Measurements from ENCODE around the gene CLEC5A.

Gene CLEC5A

DNA sequence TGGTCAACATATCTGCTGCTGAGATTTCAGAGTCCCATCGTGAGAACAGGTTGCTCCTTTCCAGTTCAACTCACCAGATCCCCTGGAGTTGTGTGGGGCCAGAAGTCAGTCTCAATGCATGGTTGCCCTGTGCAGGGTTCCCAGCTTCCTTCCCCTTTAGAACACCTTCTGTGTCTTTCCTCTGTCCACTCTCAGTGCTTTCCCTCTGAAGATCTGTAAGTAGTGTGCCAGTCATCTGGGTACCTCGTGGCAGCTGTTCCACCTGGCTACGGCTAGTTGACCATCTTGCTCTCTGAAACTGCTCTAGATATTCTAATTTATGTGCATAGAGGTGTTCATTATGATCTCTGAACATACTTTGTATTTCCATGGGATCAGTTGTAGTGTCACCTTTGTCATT, 69.4 kb downstream of the CLEC5A start:
- TF ChIP-seq, protein P1, sequence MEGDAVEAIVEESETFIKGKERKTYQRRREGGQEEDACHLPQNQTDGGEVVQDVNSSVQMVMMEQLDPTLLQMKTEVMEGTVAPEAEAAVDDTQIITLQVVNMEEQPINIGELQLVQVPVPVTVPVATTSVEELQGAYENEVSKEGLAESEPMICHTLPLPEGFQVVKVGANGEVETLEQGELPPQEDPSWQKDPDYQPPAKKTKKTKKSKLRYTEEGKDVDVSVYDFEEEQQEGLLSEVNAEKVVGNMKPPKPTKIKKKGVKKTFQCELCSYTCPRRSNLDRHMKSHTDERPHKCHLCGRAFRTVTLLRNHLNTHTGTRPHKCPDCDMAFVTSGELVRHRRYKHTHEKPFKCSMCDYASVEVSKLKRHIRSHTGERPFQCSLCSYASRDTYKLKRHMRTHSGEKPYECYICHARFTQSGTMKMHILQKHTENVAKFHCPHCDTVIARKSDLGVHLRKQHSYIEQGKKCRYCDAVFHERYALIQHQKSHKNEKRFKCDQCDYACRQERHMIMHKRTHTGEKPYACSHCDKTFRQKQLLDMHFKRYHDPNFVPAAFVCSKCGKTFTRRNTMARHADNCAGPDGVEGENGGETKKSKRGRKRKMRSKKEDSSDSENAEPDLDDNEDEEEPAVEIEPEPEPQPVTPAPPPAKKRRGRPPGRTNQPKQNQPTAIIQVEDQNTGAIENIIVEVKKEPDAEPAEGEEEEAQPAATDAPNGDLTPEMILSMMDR (IDR thresholded peaks at IDR 0.05; ENCODE audit: extremely low read depth, insufficient read depth, missing control alignments) = no peak
- in situ Hi-C loops (cut with MboI; ENCODE audit: low pct_unique_long_range_greater_than_20kb, low sequenced_read_pairs, unreplicated experiment) = no loop called here
- no peak for DNase-seq (ENCODE audit: low spot score)
